Progenitor cell of endocrine pancreas (in vitro differentiated cells): ENCODE results near the gene ZNF616. TPM values are rescaled to one million over a fixed set of nuclear protein-coding genes. Genes with fewer than 3 reads are reported as not detected.

ENCODE experiments used
- DNase-seq: peaks from one replicate; pipeline ENCODE4 v3.0.0; 2021; ENCODE audit warnings: low spot score; ENCODE audit not compliant: unreplicated experiment
- H3K27ac Mint-ChIP-seq: 2 replicates; pipeline ENCODE4 v1.8.0; 2021; ENCODE audit warnings: mild to moderate bottlenecking, moderate library complexity, mixed read lengths
- H3K27me3 Mint-ChIP-seq: 2 replicates; pipeline ENCODE4 v1.8.0; 2021; ENCODE audit warnings: mixed read lengths
- H3K36me3 Mint-ChIP-seq: 2 replicates; pipeline ENCODE4 v1.8.0; 2022; ENCODE audit warnings: mixed read lengths; ENCODE audit not compliant: insufficient read depth
- H3K4me1 Mint-ChIP-seq: 2 replicates; pipeline ENCODE4 v1.8.0; 2021; ENCODE audit warnings: low read depth, mixed read lengths
- H3K4me3 Mint-ChIP-seq: 2 replicates; pipeline ENCODE4 v1.8.0; 2021; ENCODE audit warnings: low read depth, mild to moderate bottlenecking, moderate library complexity, mixed read lengths
- H3K9me3 Mint-ChIP-seq: 2 replicates; pipeline ENCODE4 v1.8.0; 2021; ENCODE audit warnings: low read depth, mixed read lengths
- CTCF ChIP-seq: fragments of 200-600 bp; sonication (generic); IDR thresholded peaks from one replicate; pipeline ENCODE4 v1.5.0; 2021; ENCODE audit warnings: antibody characterized with exemption, mild to moderate bottlenecking; ENCODE audit not compliant: unreplicated experiment
- total RNA-seq: library from RNA; stranded (reverse); gene quantifications from 2 replicates; pipeline ENCODE4 v1.2.1, GENCODE V29; 2021

The ZNF616 gene
- total RNA-seq, 1 donor from 2014 or later: 28.5 TPM

DNA sequence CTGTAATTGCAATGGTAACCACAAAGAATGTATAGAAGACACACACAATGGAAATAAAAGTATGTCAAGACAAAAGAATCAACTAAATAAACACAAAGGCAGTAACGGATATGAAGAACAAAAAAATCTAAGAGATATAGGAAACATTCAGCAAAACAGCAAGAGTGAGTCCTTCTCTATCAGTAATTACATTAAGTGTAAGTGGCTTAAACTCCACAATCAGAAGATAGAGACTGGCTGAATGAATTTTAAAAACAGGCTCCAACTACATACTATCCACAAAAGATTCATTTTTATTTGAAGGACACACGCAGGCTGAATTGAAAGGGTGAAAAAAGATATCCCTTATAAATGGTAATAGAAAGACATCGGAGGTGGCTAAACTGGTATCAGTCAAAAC lies 19.5 kb downstream of the ZNF616 start:
- Mint-ChIP-seq H3K4me3 (no peak overlapping the region), H3K27me3 (no peaks in the 10 kb centered on the region), H3K4me1 (no peaks in the 10 kb centered on the region), H3K9me3 (peaks cover 69% of the 10 kb centered on the region), H3K27ac (no peak overlapping the region), H3K36me3 (peaks cover 95% of the 10 kb centered on the region)
- DNase-seq: no peak
- TF ChIP-seq CTCF: no peak

DNA sequence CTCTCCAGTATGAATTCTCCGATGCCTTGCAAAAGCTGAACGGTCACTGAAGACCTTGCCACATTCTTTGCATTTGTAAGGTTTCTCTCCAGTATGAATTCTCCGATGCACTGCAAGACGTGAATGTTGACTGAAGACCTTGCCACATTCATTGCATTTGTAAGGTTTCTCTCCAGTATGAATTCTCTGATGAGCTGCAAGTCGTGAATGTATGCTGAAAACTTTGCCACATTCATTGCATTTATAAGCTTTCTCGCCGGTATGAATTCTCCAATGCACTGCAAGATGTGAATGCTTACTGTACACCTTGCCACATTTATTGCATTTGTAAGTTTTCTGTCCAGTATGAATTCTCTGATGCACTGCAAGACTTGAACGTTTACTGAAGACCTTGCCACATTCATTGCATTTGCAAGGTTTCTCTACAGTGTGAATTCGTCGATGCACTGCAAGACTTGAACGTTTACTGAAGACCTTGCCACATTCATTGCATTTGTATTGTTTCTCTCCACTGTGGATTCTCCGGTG lies 24.1 kb downstream of the ZNF616 start:
- TF ChIP-seq CTCF: no peak
- H3K4me1 Mint-ChIP-seq: no peaks in the 10 kb centered on the region
- no peak for DNase-seq
- peaks cover 75% of the 10 kb centered on the region for H3K9me3 Mint-ChIP-seq
- H3K27ac Mint-ChIP-seq: peak overlapping the region; percentile 23
- no peaks in the 10 kb centered on the region for H3K27me3 Mint-ChIP-seq
- no peak overlapping the region for H3K4me3 Mint-ChIP-seq
- peaks cover 82% of the 10 kb centered on the region for H3K36me3 Mint-ChIP-seq

DNA sequence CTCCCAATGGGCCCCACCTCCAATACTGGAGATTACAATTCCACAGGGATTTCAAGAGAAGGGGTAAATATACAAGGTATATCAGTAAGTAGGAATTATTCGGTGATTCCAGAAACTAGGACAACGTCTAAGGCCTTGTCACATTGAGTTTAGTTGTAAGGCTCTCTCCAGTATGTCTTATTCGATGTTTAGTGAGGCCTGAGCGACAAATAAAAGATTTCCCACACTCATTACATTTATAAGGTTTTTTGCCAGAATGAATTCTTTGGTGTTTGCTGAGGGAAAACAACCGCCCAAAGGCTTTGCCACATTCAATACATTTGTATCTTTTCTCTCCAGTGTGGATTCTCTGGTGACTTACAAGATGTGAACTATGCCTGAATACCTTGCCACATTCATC lies 25.0 kb downstream of the ZNF616 start:
- Mint-ChIP-seq H3K4me3 (no peak overlapping the region), H3K4me1 (no peaks in the 10 kb centered on the region), H3K9me3 (peaks cover 70% of the 10 kb centered on the region), H3K27me3 (no peaks in the 10 kb centered on the region), H3K36me3 (peaks cover 76% of the 10 kb centered on the region), H3K27ac (no peak overlapping the region)
- TF ChIP-seq CTCF: no peak
- DNase-seq: no peak

- no peak for TF ChIP-seq CTCF
- no peak for DNase-seq
- no peak overlapping the region for H3K4me3 Mint-ChIP-seq
- H3K4me1 Mint-ChIP-seq: no peaks in the 10 kb centered on the region
- H3K27me3 Mint-ChIP-seq: no peaks in the 10 kb centered on the region
- H3K9me3 Mint-ChIP-seq: peaks cover 63% of the 10 kb centered on the region
- H3K27ac Mint-ChIP-seq: no peak overlapping the region
- peaks cover 60% of the 10 kb centered on the region for H3K36me3 Mint-ChIP-seq
Observed at GRCh38 chr19:52112624-52113023, 27.1 kb downstream of the ZNF616 start.

DNA sequence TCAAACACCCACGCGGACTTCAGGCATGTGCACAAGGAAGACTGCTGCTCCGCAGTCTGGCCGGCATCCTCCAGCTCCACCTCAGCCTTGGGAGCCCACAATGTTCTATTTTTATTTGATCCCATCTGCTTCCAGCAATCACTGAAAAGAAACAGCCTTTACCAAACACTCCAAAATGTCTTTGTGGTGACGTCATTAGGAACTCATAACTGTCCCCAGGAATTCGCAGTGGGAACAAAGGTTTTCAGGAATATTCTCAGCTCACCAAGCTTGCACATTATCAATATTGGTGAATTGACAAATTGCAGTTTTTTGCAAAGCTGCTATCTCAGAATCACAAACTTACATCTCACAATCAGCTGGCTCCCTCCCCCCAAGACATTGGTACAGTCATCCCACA lies 29.0 kb downstream of the ZNF616 start:
- no peaks in the 10 kb centered on the region for H3K27me3 Mint-ChIP-seq

More for the DNA sequence above, 29.0 kb downstream of the ZNF616 start:
- Mint-ChIP-seq H3K4me3 (no peak overlapping the region), H3K36me3 (peaks cover 50% of the 10 kb centered on the region), H3K9me3 (peaks cover 60% of the 10 kb centered on the region), H3K4me1 (no peaks in the 10 kb centered on the region), H3K27ac (no peak overlapping the region)
- no peak for DNase-seq
- TF ChIP-seq CTCF: no peak
